GM13977 (cell line): ENCODE measurements around the gene ZNF793.

ENCODE experiments used
- DNase-seq: peaks from one replicate; pipeline ENCODE4 v3.0.0; 2012; ENCODE audit warnings: low spot score
- in situ Hi-C: fragments of 300-500 bp; cut with MboI; formaldehyde crosslinking; loops from one replicate; pipeline ENCODE4 v1.12.0; 2022; ENCODE audit warnings: low sequenced_read_pairs, low pct_unique_long_range_greater_than_20kb, mixed read lengths, inconsistent platforms; ENCODE audit not compliant: unreplicated experiment
- TF ChIP-seq, protein P1 (sequence below): IDR thresholded peaks from 2 replicates; pipeline ENCODE4 v1.5.1; 2012; ENCODE audit warnings: mild to moderate bottlenecking, control low read depth; ENCODE audit not compliant: insufficient read depth; ENCODE audit errors: extremely low read depth, missing control alignments

The ZNF793 gene

DNA sequence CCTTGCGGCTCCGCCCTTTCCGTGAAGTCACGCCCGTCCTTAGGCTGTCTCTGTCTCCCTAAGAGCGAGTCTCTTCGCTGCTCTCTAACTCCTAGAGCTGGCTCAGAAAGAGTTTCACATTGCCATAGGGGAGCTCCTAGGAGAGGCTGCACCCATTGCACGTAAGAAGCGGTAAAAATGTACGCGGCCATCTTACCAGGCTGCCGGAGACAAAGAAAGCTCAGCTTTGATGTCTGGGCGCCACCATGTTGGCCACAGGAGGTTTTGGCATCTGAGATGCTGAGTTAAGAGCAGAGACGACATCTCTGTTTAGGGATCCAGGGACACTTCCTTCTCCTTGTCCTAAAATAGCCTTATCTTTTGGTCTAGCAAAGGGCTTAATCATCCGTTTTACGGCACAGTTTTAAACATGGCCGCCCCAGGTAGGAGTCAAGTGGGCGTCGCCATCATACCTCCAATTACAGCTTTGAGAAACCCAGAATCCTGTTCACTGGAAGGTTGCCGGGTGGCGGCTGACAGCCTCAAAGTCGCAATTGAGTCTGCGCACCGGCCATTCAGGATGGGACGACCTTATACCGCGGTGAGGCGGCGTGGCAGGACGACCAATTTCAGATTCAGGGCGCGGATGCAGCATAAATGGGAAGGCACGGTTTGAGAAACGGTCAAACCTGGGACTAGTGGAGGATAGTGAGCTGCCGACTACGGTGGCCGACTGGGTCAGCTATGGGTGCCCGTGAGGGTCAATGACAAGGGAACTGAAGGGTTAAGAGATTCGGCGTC, at the start of gene ZNF793:
Gene ZNF793, plus strand, starts transcription at position 553 of the 780 bp plus-strand sequence. CDS start 16,501 bp downstream, outside the sequence.
- DNase-seq = peak; percentile 70
- TF ChIP-seq, protein P1, sequence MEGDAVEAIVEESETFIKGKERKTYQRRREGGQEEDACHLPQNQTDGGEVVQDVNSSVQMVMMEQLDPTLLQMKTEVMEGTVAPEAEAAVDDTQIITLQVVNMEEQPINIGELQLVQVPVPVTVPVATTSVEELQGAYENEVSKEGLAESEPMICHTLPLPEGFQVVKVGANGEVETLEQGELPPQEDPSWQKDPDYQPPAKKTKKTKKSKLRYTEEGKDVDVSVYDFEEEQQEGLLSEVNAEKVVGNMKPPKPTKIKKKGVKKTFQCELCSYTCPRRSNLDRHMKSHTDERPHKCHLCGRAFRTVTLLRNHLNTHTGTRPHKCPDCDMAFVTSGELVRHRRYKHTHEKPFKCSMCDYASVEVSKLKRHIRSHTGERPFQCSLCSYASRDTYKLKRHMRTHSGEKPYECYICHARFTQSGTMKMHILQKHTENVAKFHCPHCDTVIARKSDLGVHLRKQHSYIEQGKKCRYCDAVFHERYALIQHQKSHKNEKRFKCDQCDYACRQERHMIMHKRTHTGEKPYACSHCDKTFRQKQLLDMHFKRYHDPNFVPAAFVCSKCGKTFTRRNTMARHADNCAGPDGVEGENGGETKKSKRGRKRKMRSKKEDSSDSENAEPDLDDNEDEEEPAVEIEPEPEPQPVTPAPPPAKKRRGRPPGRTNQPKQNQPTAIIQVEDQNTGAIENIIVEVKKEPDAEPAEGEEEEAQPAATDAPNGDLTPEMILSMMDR = no peak
- in situ Hi-C loops = no loop called here

DNA sequence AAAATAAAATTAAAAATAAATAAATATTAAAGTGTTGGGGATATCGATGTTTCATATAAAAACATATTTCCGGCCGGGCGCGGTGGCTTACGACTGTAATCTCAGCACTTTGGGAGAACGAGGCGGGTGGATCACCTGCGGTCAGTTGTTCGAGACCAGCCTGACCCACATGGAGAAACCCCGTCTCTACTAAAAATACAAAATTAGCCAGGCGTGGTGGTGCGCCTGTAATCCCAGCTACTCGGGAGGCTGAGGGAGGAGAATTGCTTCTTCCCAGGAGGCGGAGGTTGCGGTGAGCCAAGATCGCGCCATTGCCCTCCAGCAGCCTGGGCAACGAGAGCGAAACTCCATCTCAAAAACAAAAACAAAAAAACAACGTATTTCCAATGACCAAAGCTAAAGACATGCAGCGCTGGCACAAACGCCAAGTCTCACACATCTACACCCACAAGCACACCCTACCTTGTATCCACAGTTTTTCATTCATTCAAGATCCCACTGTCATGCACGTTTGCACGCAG, 40.4 kb upstream of the ZNF793 start:
- TF ChIP-seq, protein P1 = no peak
- DNase-seq = no peak
- in situ Hi-C loops = no loop called here

GRCh38 chr19:37466798-37467607, 39.7 kb upstream of the ZNF793 start, which contains the start of gene ZNF569:
ZNF569 (minus strand) TSS chr19:37467444; CDS start chr19:37444921, 22,523 bp downstream.
- peak; percentile 82 for DNase-seq
- TF ChIP-seq, protein P1 = no peak
- in situ Hi-C loops = no loop called here

DNA sequence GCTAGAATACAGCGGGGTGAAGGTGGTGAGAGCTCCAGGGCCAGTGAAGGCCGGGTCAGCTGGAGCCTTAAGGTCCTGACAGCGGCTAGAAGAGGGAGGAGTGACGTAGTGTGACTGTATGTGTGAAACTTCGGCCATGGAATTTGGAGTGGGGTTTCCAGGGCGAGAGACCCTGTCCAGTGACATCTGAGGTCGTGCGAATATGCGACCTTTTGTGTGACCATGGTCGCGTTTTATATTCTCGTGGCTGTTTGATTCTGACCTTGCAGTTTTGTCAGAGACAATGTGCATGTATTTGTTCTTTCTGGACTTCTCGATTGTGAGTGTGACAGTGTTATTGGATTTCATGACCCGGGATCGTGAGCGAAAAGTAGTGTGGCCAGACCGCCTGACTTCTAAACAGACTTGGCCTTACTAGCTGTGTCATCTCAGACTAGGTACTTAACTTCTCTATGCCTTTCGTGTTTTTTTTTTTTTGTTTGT, 39.1 kb upstream of the ZNF793 start:
- in situ Hi-C loops = no loop called here
- DNase-seq = no peak
- TF ChIP-seq, protein P1 = no peak

GRCh38 chr19:37468961-37469777, 37.6 kb upstream of the ZNF793 start, which contains the start of gene ZNF570:
ZNF570 (plus strand) TSS chr19:37469356; CDS start chr19:37470355, 999 bp downstream.
- in situ Hi-C loops = no loop called here
- DNase-seq = peak; percentile 76
- TF ChIP-seq, protein P1 = no peak

- in situ Hi-C loops = no loop called here
- TF ChIP-seq, protein P1 = no peak
- no peak for DNase-seq
Observed at GRCh38 chr19:37470216-37470615, 36.5 kb upstream of the ZNF793 start.
